ENCODE measurements around the gene KLHL13. TPM values are rescaled to one million over a fixed set of nuclear protein-coding genes. Genes with fewer than 3 reads are reported as not detected.
"Not testable (repeated sequence)": the region's sequence is repeated elsewhere in the genome, so short reads cannot be mapped to it uniquely, and the experiment has no call there.

The KLHL13 gene
- total RNA-seq, 2 donors from 2014 or later, result 8.9 to 10.7 TPM

GRCh38 chrX:118025226-118025625 lies 91.4 kb downstream of the KLHL13 start:
- Histone ChIP-seq H3K27ac (no peak overlapping the region), H3K4me3 (no peak overlapping the region), H3K4me1 (replicated peaks) (no peaks in the 10 kb centered on the region), H3K9me3 (no peaks in the 10 kb centered on the region), H3K27me3 (replicated peaks; ENCODE audit: insufficient read depth) (no peaks in the 10 kb centered on the region), H3K36me3 (no peaks in the 10 kb centered on the region)
- TF ChIP-seq POLR2A (IDR thresholded peaks at IDR 0.05) (no peak), POLR2AphosphoS5 (IDR thresholded peaks at IDR 0.05) (no peak), CTCF (IDR thresholded peaks at IDR 0.05) (no peak)
- intact Hi-C loops (cut with DNase I), result no loop called here
- 94% methylated on average over 4 of the region's 4 CpGs for WGBS
- DNase-seq (ENCODE audit: low spot score), result no peak

GRCh38 chrX:118024482-118024881 lies 92.1 kb downstream of the KLHL13 start:
- TF ChIP-seq POLR2AphosphoS5 (IDR thresholded peaks at IDR 0.05), result no peak
- TF ChIP-seq POLR2A (IDR thresholded peaks at IDR 0.05), result no peak
- TF ChIP-seq CTCF (IDR thresholded peaks at IDR 0.05), result no peak
- no peak for DNase-seq (ENCODE audit: low spot score)
- H3K36me3 ChIP-seq, result no peaks in the 10 kb centered on the region
- intact Hi-C loops (cut with DNase I), result no loop called here
- H3K9me3 ChIP-seq, result no peaks in the 10 kb centered on the region
- H3K4me3 ChIP-seq, result no peak overlapping the region
- no peak overlapping the region for H3K27ac ChIP-seq
- WGBS, result 76% methylated on average over 1 of the region's 1 CpG
- no peaks in the 10 kb centered on the region for H3K4me1 ChIP-seq (replicated peaks)
- H3K27me3 ChIP-seq (replicated peaks; ENCODE audit: insufficient read depth), result no peaks in the 10 kb centered on the region

GRCh38 chrX:118022753-118023152 lies 93.9 kb downstream of the KLHL13 start:
- no peaks in the 10 kb centered on the region for H3K27me3 ChIP-seq (replicated peaks; ENCODE audit: insufficient read depth)
- no peak overlapping the region for H3K4me3 ChIP-seq
- H3K4me1 ChIP-seq (replicated peaks), result no peaks in the 10 kb centered on the region
- intact Hi-C loops (cut with DNase I), result no loop called here
- H3K27ac ChIP-seq, result no peak overlapping the region
- DNase-seq (ENCODE audit: low spot score), result no peak
- no peaks in the 10 kb centered on the region for H3K36me3 ChIP-seq
- TF ChIP-seq CTCF (IDR thresholded peaks at IDR 0.05), result no peak
- no peak for TF ChIP-seq POLR2A (IDR thresholded peaks at IDR 0.05)
- no peak for TF ChIP-seq POLR2AphosphoS5 (IDR thresholded peaks at IDR 0.05)
- WGBS, result 28% methylated on average over 2 of the region's 2 CpGs
- H3K9me3 ChIP-seq, result no peaks in the 10 kb centered on the region

GRCh38 chrX:118016422-118016821 lies 100.2 kb downstream of the KLHL13 start:
- no peak overlapping the region for H3K27ac ChIP-seq
- intact Hi-C loops (cut with DNase I), result no loop called here
- no peaks in the 10 kb centered on the region for H3K27me3 ChIP-seq (replicated peaks; ENCODE audit: insufficient read depth)
- no peaks in the 10 kb centered on the region for H3K9me3 ChIP-seq
- no peak for DNase-seq (ENCODE audit: low spot score)
- no peaks in the 10 kb centered on the region for H3K4me1 ChIP-seq (replicated peaks)
- no peak overlapping the region for H3K4me3 ChIP-seq
- TF ChIP-seq POLR2AphosphoS5 (IDR thresholded peaks at IDR 0.05) (no peak), CTCF (IDR thresholded peaks at IDR 0.05) (no peak), POLR2A (IDR thresholded peaks at IDR 0.05) (no peak)
- H3K36me3 ChIP-seq, result no peaks in the 10 kb centered on the region

- H3K36me3 ChIP-seq; H3K4me1 ChIP-seq (replicated peaks); H3K9me3 ChIP-seq; H3K4me3 ChIP-seq; intact Hi-C loops (cut with DNase I); DNase-seq (ENCODE audit: low spot score); H3K27ac ChIP-seq; H3K27me3 ChIP-seq (replicated peaks; ENCODE audit: insufficient read depth): not testable (repeated sequence)
- WGBS, result 98% methylated on average over 4 of the region's 6 CpGs
Measured at GRCh38 chrX:118002417-118002816, 114.2 kb downstream of the KLHL13 start.

Data from prostate gland (tissue), 2 donors.